ENCODE measurements around the gene CAPNS1. TPM values are rescaled to one million over a fixed set of nuclear protein-coding genes. Genes with fewer than 3 reads are reported as not detected.

CAPNS1 gene
- 517 TPM for polyA plus RNA-seq (2012; ENCODE audit: insufficient read depth, insufficient read length)

GRCh38 chr19:36139473-36140303 lies at the start of gene CAPNS1:
Gene CAPNS1 (plus strand): TSS chr19:36140066. CDS start chr19:36141012, 946 bp downstream.
- H3K4me3 ChIP-seq (ENCODE audit: low read length) = peak within 1 kb of the TSS; percentile 97
- peak; percentile 89 for DNase-seq (ENCODE audit: low read depth, low spot score)

- no peak overlapping the region for H3K4me3 ChIP-seq (ENCODE audit: low read length)
- no peak for DNase-seq (ENCODE audit: low read depth, low spot score)
These were observed 48.8 kb upstream of the CAPNS1 start for GRCh38 chr19:36090910-36091695.

- no peak overlapping the region for H3K4me3 ChIP-seq (ENCODE audit: low read length)
- DNase-seq (ENCODE audit: low read depth, low spot score) = no peak
These were observed 47.3 kb upstream of the CAPNS1 start for GRCh38 chr19:36092566-36092965.

- no peak for DNase-seq (ENCODE audit: low read depth, low spot score)
- H3K4me3 ChIP-seq (ENCODE audit: low read length) = no peak overlapping the region
These were observed 46.7 kb upstream of the CAPNS1 start for GRCh38 chr19:36093146-36093662.

GRCh38 chr19:36093687-36094086 lies 46.2 kb upstream of the CAPNS1 start:
- no peak for DNase-seq (ENCODE audit: low read depth, low spot score)
- H3K4me3 ChIP-seq (ENCODE audit: low read length) = no peak overlapping the region

- no peak for DNase-seq (ENCODE audit: low read depth, low spot score)
- H3K4me3 ChIP-seq (ENCODE audit: low read length) = no peak overlapping the region
These were observed 42.8 kb upstream of the CAPNS1 start for GRCh38 chr19:36097036-36097435.

- no peak for DNase-seq (ENCODE audit: low read depth, low spot score)
- no peak overlapping the region for H3K4me3 ChIP-seq (ENCODE audit: low read length)
These were observed 40.6 kb upstream of the CAPNS1 start for GRCh38 chr19:36099166-36099785.

GRCh38 chr19:36100476-36100875 lies 39.4 kb upstream of the CAPNS1 start:
- DNase-seq (ENCODE audit: low read depth, low spot score) = no peak

GRCh38 chr19:36101550-36102327 lies 38.1 kb upstream of the CAPNS1 start:
- DNase-seq (ENCODE audit: low read depth, low spot score) = no peak

More at GRCh38 chr19:36100476-36100875, 39.4 kb upstream of the CAPNS1 start:
- H3K4me3 ChIP-seq (ENCODE audit: low read length) = no peak overlapping the region

GRCh38 chr19:36103040-36103626 lies 36.7 kb upstream of the CAPNS1 start:
- H3K4me3 ChIP-seq (ENCODE audit: low read length) = no peak overlapping the region

More at GRCh38 chr19:36101550-36102327, 38.1 kb upstream of the CAPNS1 start:
- no peak overlapping the region for H3K4me3 ChIP-seq (ENCODE audit: low read length)

GRCh38 chr19:36103842-36104552 lies 35.9 kb upstream of the CAPNS1 start:
- H3K4me3 ChIP-seq (ENCODE audit: low read length) = no peak overlapping the region
- DNase-seq (ENCODE audit: low read depth, low spot score) = no peak

More at GRCh38 chr19:36103040-36103626, 36.7 kb upstream of the CAPNS1 start:
- DNase-seq (ENCODE audit: low read depth, low spot score) = no peak

- no peak overlapping the region for H3K4me3 ChIP-seq (ENCODE audit: low read length)
- no peak for DNase-seq (ENCODE audit: low read depth, low spot score)
These were observed 33.4 kb upstream of the CAPNS1 start for GRCh38 chr19:36106441-36106840.

GRCh38 chr19:36106991-36107390 lies 32.9 kb upstream of the CAPNS1 start:
- DNase-seq (ENCODE audit: low read depth, low spot score) = no peak
- no peak overlapping the region for H3K4me3 ChIP-seq (ENCODE audit: low read length)

- DNase-seq (ENCODE audit: low read depth, low spot score) = no peak
- H3K4me3 ChIP-seq (ENCODE audit: low read length) = no peak overlapping the region
These were observed 31.2 kb upstream of the CAPNS1 start for GRCh38 chr19:36108684-36109083.

GRCh38 chr19:36110487-36111199 lies 29.2 kb upstream of the CAPNS1 start, which contains the start of gene OVOL3:
Gene OVOL3 (plus strand): TSS chr19:36111143. CDS start chr19:36111203, 60 bp downstream.
- H3K4me3 ChIP-seq (ENCODE audit: low read length) = no peak within 1 kb of the TSS
- no peak for DNase-seq (ENCODE audit: low read depth, low spot score)

GRCh38 chr19:36111200-36111539 lies 28.7 kb upstream of the CAPNS1 start:
- no peak for DNase-seq (ENCODE audit: low read depth, low spot score)
- H3K4me3 ChIP-seq (ENCODE audit: low read length) = no peak overlapping the region

GRCh38 chr19:36112678-36113077 lies 27.2 kb upstream of the CAPNS1 start:
- H3K4me3 ChIP-seq (ENCODE audit: low read length) = no peak overlapping the region
- no peak for DNase-seq (ENCODE audit: low read depth, low spot score)
